ENCODE data around the gene CREB3L4.

Gene CREB3L4

GRCh38 chr1:153938996-153939395 lies 28.7 kb upstream of the CREB3L4 start:
- no peak for TF ChIP-seq CTCF (IDR thresholded peaks at IDR 0.05)
- no peak overlapping the region for H2AFZ ChIP-seq
- no peaks in the 10 kb centered on the region for H3K9me3 ChIP-seq (ENCODE audit: control insufficient read depth, low read length)
- no peaks in the 10 kb centered on the region for H3K4me1 ChIP-seq
- H3K9ac ChIP-seq = no peak overlapping the region
- H3K79me2 ChIP-seq = no peaks in the 10 kb centered on the region
- no peak overlapping the region for H3K27ac ChIP-seq
- no peaks in the 10 kb centered on the region for H3K36me3 ChIP-seq (ENCODE audit: control insufficient read depth, insufficient read depth, low read length)
- no peak overlapping the region for H3K4me2 ChIP-seq (ENCODE audit: low read length)
- no peaks in the 10 kb centered on the region for H3K27me3 ChIP-seq (ENCODE audit: control insufficient read depth, insufficient read depth, low read length)
- no peak overlapping the region for H3K4me3 ChIP-seq (ENCODE audit: low read depth, low read length)

- H3K36me3 ChIP-seq (ENCODE audit: control insufficient read depth, insufficient read depth, low read length) = no peaks in the 10 kb centered on the region
- no peaks in the 10 kb centered on the region for H3K79me2 ChIP-seq
- no peak overlapping the region for H3K9ac ChIP-seq
- no peak overlapping the region for H2AFZ ChIP-seq
- H3K27me3 ChIP-seq (ENCODE audit: control insufficient read depth, insufficient read depth, low read length) = no peaks in the 10 kb centered on the region
- no peaks in the 10 kb centered on the region for H3K9me3 ChIP-seq (ENCODE audit: control insufficient read depth, low read length)
- H3K27ac ChIP-seq = no peak overlapping the region
- H3K4me2 ChIP-seq (ENCODE audit: low read length) = no peak overlapping the region
- no peak overlapping the region for H3K4me3 ChIP-seq (ENCODE audit: low read depth, low read length)
- no peaks in the 10 kb centered on the region for H3K4me1 ChIP-seq
- TF ChIP-seq CTCF (IDR thresholded peaks at IDR 0.05) = no peak
Measured at GRCh38 chr1:153939476-153939875, 28.2 kb upstream of the CREB3L4 start.

- no peaks in the 10 kb centered on the region for H3K9me3 ChIP-seq (ENCODE audit: control insufficient read depth, low read length)
- no peaks in the 10 kb centered on the region for H3K79me2 ChIP-seq
- H3K9ac ChIP-seq = no peak overlapping the region
- no peak overlapping the region for H3K27ac ChIP-seq
- no peaks in the 10 kb centered on the region for H3K36me3 ChIP-seq (ENCODE audit: control insufficient read depth, insufficient read depth, low read length)
- no peaks in the 10 kb centered on the region for H3K4me1 ChIP-seq
- H2AFZ ChIP-seq = no peak overlapping the region
- H3K27me3 ChIP-seq (ENCODE audit: control insufficient read depth, insufficient read depth, low read length) = no peaks in the 10 kb centered on the region
- no peak for TF ChIP-seq CTCF (IDR thresholded peaks at IDR 0.05)
- no peak overlapping the region for H3K4me2 ChIP-seq (ENCODE audit: low read length)
- no peak overlapping the region for H3K4me3 ChIP-seq (ENCODE audit: low read depth, low read length)
Measured at GRCh38 chr1:153940756-153941155, 26.9 kb upstream of the CREB3L4 start.

GRCh38 chr1:153941826-153942725 lies 25.6 kb upstream of the CREB3L4 start:
- Histone ChIP-seq H3K4me3 (ENCODE audit: low read depth, low read length) (no peak overlapping the region), H3K27ac (no peak overlapping the region), H3K4me1 (no peaks in the 10 kb centered on the region), H3K36me3 (ENCODE audit: control insufficient read depth, insufficient read depth, low read length) (no peaks in the 10 kb centered on the region), H2AFZ (no peak overlapping the region), H3K79me2 (no peaks in the 10 kb centered on the region), H3K27me3 (ENCODE audit: control insufficient read depth, insufficient read depth, low read length) (no peaks in the 10 kb centered on the region), H3K4me2 (ENCODE audit: low read length) (no peak overlapping the region), H3K9ac (no peak overlapping the region), H3K9me3 (ENCODE audit: control insufficient read depth, low read length) (no peaks in the 10 kb centered on the region)
- no peak for TF ChIP-seq CTCF (IDR thresholded peaks at IDR 0.05)
